Muscle layer of duodenum (tissue), 2 donors: ENCODE measurements around the gene SAP25.
"Not testable (repeated sequence)": the region's sequence is repeated elsewhere in the genome, so short reads cannot be mapped to it uniquely, and the experiment has no call there.

Source experiments
- H3K27ac ChIP-seq: one replicate; pipeline ENCODE4 v1.7.0; 2013; ENCODE audit warnings: mild to moderate bottlenecking, low read length
- H3K27me3 ChIP-seq: one replicate; pipeline ENCODE4 v1.7.0; 2013; ENCODE audit warnings: low read depth, mild to moderate bottlenecking, control low read depth, low read length
- H3K36me3 ChIP-seq, 2 donors: one replicate each; pipeline ENCODE4 v1.7.0; 2013; ENCODE audit warnings: low read length in 2 of 2, control low read depth in 1 of 2, mild to moderate bottlenecking in 1 of 2; ENCODE audit not compliant: insufficient read depth in 2 of 2, control insufficient read depth in 1 of 2
- H3K4me1 ChIP-seq, 2 donors: one replicate each; pipeline ENCODE4 v1.7.0; 2013; ENCODE audit warnings: low read length in 2 of 2, mild to moderate bottlenecking in 2 of 2, control low read depth in 1 of 2, moderate library complexity in 1 of 2; ENCODE audit not compliant: insufficient read depth in 2 of 2, control insufficient read depth in 1 of 2
- H3K4me3 ChIP-seq, 2 donors: one replicate each; pipeline ENCODE4 v1.7.0; 2013; ENCODE audit warnings: low read length in 2 of 2, low read depth in 1 of 2, mild to moderate bottlenecking in 1 of 2
- H3K9me3 ChIP-seq, 2 donors: one replicate each; pipeline ENCODE4 v1.7.0; 2013; ENCODE audit warnings: low read length in 2 of 2, control low read depth in 1 of 2, mild to moderate bottlenecking in 1 of 2; ENCODE audit not compliant: control insufficient read depth in 1 of 2
- donor health status: healthy.

SAP25 gene

DNA sequence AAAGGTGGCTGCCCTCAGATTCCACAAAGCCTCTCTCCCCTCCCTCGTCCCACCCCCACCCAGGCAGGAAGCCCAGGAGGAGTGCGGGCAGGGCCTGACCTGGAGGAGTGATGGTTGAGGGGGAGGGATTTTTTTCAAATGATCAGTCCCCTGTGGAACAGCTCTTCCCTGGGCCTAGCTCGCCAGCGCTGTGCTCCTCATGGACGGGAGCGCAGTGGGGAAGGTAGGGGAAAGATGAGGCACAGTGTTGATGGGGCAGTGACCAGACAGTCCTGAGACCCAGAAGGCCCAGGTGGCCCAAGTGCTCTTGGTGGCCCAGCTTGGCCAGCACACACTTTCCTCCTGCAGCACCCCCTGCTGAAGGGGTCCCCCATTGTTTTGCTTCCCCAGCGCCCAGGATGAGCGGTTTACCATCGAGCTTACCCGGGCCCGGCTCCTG is 8.5 kb downstream of the SAP25 start:
- no peak overlapping the region for H3K4me3 ChIP-seq
- peaks cover 4 to 18% of the 10 kb centered on the region in 2 donors for H3K36me3 ChIP-seq
- no peaks in the 10 kb centered on the region for H3K27me3 ChIP-seq
- no peak overlapping the region for H3K27ac ChIP-seq
- H3K4me1 ChIP-seq = peaks cover 0 to 10% of the 10 kb centered on the region in 2 donors
- H3K9me3 ChIP-seq = no peaks in the 10 kb centered on the region

DNA sequence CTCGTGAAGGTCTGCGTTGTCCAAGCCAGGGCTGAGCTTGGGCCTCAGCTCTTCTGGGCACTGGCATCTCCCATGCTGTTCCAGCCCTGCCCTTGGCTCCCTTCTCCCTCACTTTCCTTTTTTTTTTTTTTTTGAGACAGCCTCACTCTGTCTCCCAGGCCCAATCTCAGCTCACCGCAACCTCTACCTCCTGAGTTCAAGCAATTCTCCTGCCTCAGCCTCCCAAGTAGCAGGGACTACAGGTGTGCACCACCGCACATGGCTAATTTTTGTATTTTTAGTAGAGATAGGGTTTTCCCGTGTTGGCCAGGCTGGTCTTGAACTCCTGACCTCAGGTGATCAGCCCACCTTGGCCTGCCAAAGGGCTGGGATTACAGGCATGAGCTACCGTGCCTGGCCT is 9.3 kb downstream of the SAP25 start:
- H3K4me1 ChIP-seq, H3K9me3 ChIP-seq, H3K27ac ChIP-seq, H3K4me3 ChIP-seq, H3K27me3 ChIP-seq: not testable (repeated sequence)
- peaks cover 4 to 18% of the 10 kb centered on the region in 2 donors for H3K36me3 ChIP-seq

DNA sequence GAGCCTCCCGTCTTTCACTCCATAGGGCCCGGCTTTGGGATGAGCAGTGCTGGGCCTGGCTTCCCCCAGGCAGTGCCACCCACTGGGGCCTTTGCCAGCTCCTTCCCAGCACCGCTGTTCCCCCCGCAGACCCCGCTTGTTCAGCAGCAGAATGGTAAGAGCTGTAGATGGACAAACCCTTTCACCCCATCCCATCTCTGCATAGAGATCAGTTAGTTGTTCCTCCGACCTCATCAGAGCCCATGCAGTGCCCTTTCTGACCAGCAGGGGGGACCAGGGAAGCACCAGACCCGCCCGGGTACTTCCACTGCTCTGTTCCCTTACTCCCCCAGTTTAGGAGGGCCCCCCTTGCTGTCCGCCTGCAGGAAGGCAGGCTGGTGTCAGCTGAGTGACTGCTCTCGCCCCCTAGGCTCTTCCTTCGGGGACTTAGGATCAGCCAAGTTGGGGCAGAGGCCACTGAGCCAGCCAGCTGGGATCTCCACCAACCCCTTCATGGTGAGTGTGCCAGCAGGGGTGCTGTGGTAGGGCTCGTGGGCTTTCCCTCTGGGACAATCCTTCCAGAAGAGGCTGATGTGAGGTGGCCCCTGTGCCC is 9.8 kb downstream of the SAP25 start:
- Histone ChIP-seq H3K36me3 (peaks cover 4 to 18% of the 10 kb centered on the region in 2 donors), H3K9me3 (no peaks in the 10 kb centered on the region), H3K4me3 (no peak overlapping the region), H3K27me3 (no peaks in the 10 kb centered on the region), H3K4me1 (peaks cover 0 to 5% of the 10 kb centered on the region in 2 donors), H3K27ac (no peak overlapping the region)

DNA sequence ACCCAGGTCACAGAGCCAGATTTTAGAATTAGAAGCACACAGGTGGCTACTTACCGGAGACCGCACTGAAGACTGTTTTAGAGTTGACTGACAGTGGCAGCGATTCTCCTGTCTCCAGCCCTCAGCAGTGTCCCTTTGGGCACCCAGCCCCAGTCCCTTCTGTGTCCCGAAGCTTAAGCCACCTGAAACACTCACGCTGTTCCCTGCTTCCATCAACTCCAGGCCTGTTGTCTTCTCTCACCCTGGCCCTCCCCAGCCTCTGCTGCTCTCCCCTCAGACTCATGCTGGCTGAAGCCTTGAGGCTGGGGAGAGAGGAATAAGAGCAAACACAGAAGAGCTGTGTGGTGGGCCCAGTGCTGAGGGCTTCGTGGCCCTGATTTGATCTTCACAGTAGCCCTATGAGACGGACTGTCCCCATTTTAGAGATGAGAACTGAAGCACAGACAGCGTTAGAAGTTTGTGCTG is 10.6 kb downstream of the SAP25 start:
- H3K27ac ChIP-seq = no peak overlapping the region
- no peaks in the 10 kb centered on the region for H3K9me3 ChIP-seq
- peaks cover 0 to 5% of the 10 kb centered on the region in 2 donors for H3K4me1 ChIP-seq
- no peak overlapping the region for H3K4me3 ChIP-seq
- H3K36me3 ChIP-seq = peaks cover 4 to 18% of the 10 kb centered on the region in 2 donors
- no peaks in the 10 kb centered on the region for H3K27me3 ChIP-seq

DNA sequence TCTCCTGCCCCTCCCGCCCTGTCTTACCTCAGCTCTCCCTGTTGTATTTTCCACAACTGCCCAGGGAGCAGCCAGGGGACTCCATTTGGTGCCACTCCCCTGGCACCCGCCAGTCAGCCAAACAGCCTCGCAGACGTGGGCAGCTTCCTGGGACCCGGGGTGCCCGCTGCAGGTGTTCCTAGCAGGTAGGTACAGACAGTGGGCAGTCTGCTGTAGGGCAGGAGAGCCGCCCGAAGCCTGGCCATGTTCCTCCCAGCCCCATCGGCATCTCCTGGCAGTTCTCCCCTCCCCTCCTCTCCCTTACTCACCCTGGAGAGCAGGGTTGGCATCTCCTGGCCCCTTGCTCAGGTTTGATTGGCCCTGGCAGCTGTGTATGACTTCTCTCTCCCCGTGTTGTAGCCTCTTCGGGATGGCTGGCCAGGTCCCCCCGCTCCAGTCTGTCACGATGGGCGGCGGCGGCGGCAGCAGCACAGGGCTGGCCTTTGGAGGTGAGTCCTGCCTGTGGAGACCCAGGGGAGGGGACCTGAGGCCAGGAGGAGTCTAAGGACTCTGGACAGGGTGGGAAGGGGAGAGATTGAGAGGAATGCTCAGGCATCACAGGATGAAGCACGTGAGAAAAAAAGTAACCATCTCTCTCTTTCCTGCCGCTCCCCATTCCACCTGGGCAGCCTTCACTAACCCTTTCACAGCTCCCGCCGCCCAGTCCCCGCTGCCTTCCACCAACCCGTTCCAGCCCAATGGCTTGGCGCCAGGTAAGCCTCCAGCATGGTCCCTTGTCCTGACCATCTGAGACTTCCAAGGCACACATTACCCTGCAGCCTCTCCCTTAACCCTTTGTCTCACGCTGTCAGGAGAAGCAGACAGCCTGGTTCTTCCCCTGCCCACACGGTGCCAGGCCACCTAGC is 11.3 kb downstream of the SAP25 start:
- H3K4me3 ChIP-seq = no peak overlapping the region
- H3K4me1 ChIP-seq = peaks cover 0 to 5% of the 10 kb centered on the region in 2 donors
- no peak overlapping the region for H3K27ac ChIP-seq
- no peaks in the 10 kb centered on the region for H3K9me3 ChIP-seq
- H3K36me3 ChIP-seq = peaks cover 4 to 18% of the 10 kb centered on the region in 2 donors
- no peaks in the 10 kb centered on the region for H3K27me3 ChIP-seq

DNA sequence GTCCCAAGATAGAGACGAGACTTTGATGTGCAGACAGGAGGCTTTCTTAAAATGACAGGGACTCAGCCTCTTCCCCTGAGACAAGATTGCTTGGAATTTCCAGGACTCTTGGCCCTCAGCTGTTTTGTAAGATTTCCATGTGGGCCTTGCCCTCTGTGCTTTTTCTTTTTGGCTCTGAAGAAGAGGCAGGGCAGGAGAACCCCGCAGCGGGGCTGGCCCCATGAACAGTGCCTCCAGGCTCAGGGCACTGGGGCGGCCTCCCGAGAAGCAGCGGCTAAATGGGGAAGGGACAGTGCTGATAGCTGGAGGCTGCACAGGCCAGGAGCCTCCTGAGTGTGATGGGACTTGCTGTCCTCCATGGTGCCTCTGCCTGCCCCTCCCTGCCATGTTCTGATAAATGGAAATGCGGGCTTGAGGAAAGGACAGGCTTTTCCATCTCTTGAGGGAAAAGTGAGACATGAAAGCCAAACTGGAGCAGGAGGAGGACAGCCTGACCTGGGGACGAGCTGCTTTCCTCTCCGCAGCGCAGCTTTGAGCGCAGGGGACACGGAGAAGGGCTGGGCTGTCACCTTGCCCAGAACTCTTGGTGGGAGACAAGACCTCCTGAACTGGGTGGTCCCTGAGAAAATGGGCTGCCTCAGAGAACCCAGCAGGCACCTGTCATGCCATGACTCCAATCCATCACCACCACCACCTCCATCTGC is 12.1 kb downstream of the SAP25 start:
- no peaks in the 10 kb centered on the region for H3K9me3 ChIP-seq
- H3K27ac ChIP-seq = no peak overlapping the region
- H3K4me1 ChIP-seq = peaks cover 0 to 5% of the 10 kb centered on the region in 2 donors
- H3K36me3 ChIP-seq = peaks cover 4 to 22% of the 10 kb centered on the region in 2 donors
- H3K4me3 ChIP-seq = no peak overlapping the region
- H3K27me3 ChIP-seq = no peaks in the 10 kb centered on the region

DNA sequence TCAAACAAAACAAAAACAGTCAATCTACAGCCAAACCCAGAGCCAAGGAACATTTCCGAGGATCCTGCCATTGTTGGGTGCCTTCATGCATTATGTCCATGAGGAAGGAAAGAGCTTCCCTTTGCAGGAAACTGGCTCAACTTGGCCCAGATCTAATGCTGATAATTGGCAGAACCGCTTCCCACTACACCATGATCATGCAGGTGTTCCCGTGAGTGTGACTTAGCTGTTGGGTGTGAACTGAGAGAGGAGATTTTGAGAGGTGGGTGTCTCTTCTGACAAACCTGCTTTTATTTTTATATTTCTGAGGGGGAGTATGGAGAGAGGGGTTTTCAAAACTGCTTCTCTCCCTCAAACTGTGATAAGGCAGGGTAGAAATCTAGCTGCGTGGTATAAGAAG is 14.6 kb downstream of the SAP25 start:
- H3K27ac ChIP-seq = no peak overlapping the region
- H3K4me1 ChIP-seq = peaks cover 0 to 5% of the 10 kb centered on the region in 2 donors
- no peak overlapping the region for H3K4me3 ChIP-seq
- H3K9me3 ChIP-seq = no peaks in the 10 kb centered on the region
- peaks cover 10 to 38% of the 10 kb centered on the region in 2 donors for H3K36me3 ChIP-seq
- H3K27me3 ChIP-seq = no peaks in the 10 kb centered on the region

DNA sequence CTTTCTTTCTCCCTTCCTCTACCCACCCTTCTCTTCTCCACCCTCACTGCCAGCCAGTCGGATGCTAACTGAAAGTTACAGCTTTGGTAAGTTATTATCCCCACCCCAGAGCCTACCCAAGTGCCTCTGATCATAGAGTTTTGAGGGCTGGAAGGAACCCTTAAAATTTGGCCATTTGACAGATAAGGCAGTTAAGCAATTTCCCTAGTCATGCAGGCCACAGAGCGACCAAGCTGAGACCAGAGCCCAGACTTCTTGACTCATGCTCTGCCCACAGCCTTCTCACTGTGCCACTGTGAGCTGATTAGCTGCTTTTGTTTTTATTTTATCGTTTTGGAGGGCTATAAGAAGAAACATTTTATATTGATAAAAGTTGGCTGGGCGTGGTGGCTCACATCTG is 17.2 kb downstream of the SAP25 start:
- no peak overlapping the region for H3K27ac ChIP-seq

DNA sequence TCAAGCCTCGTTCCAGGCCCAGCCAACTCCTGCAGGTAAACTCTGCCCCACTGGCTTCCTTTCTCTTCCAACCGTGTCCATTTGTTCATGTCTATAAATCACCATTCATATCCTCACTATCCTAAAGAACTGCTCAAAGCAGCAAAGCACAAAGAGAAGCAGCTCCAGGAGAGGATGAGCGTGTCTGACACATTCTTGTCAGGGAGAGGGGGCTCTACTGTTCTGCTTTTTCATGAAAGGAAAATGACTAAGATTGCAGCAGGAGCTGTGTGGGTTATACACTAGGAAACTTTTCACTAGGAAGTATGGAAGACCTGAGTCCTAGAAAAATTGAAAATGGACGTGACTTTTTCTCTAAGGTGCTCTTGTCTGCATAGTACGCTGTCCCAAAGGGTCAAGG is 18.0 kb downstream of the SAP25 start:
- peaks cover 13 to 38% of the 10 kb centered on the region in 2 donors for H3K36me3 ChIP-seq

More for the DNA sequence above, 17.2 kb downstream of the SAP25 start:
- H3K4me3 ChIP-seq = no peak overlapping the region
- peaks cover 13 to 38% of the 10 kb centered on the region in 2 donors for H3K36me3 ChIP-seq
- no peaks in the 10 kb centered on the region for H3K9me3 ChIP-seq
- peaks cover 0 to 5% of the 10 kb centered on the region in 2 donors for H3K4me1 ChIP-seq
- H3K27me3 ChIP-seq = no peaks in the 10 kb centered on the region

DNA sequence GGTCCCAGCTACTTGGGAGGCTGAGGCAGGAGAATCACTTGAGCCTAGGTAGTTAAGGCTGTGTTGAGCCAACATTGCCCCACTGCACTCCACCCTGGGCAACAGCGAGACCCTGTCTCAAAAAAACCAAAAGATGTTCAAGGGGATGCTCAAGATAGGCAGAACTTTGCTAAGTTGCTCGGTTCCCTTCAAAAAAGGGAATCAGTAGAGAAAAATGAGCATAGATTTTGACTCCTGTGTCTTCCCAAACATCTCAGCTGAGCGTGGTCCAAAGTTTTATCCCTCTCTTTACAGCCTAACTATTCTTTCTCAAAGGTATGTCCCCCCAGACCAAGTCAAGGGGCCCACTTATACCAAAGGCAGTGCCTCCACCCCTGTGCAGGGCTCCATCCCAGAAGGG is 20.7 kb downstream of the SAP25 start:
- H3K27me3 ChIP-seq = no peaks in the 10 kb centered on the region
- H3K36me3 ChIP-seq = peaks cover 21 to 38% of the 10 kb centered on the region in 2 donors
- no peaks in the 10 kb centered on the region for H3K9me3 ChIP-seq
- no peak overlapping the region for H3K27ac ChIP-seq
- H3K4me1 ChIP-seq = peaks cover 1 to 4% of the 10 kb centered on the region in 2 donors
- no peak overlapping the region for H3K4me3 ChIP-seq

More for the DNA sequence above, 18.0 kb downstream of the SAP25 start:
- H3K27ac ChIP-seq = no peak overlapping the region
- no peak overlapping the region for H3K4me3 ChIP-seq
- H3K27me3 ChIP-seq = no peaks in the 10 kb centered on the region
- no peaks in the 10 kb centered on the region for H3K9me3 ChIP-seq
- H3K4me1 ChIP-seq = peaks cover 0 to 5% of the 10 kb centered on the region in 2 donors

DNA sequence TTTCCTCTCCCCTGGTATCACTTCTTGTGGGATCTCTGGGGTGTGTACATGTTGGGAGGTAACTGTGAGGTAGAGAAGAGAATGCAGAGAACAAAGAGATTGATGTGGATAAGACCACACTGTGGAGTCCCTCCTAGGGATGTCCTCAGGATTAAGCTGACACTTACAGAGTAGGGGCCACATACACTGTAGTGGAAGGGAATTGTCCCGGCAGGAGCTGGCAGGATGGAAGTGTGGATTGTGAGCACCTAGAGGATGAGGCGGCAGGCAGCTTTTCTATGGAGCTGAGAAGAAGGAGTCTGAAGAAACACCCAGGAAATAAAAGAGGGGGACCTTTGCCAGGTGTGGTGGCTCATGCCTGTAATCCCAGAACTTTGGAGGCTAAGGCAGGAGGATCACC is 21.2 kb downstream of the SAP25 start:
- Histone ChIP-seq H3K36me3 (peaks cover 21 to 38% of the 10 kb centered on the region in 2 donors), H3K4me1 (peaks cover 6 to 9% of the 10 kb centered on the region in 2 donors), H3K27me3 (no peaks in the 10 kb centered on the region), H3K4me3 (no peak overlapping the region), H3K9me3 (no peaks in the 10 kb centered on the region), H3K27ac (no peak overlapping the region)
